ENCODE measurements around the gene CTNNA3. TPM values are rescaled to one million over a fixed set of nuclear protein-coding genes. Genes with fewer than 3 reads are reported as not detected.

The CTNNA3 gene
- polyA plus RNA-seq, 6 donors from 2014 or later = 0.38 to 1.2 TPM; not detected in 4

- ATAC-seq (ENCODE audit: low read depth in 2 of 2) = no peak
- Mint-ChIP-seq H3K4me1 (no peaks in the 10 kb centered on the region), H3K9me3 (peaks cover 0 to 6% (median 0%) of the 10 kb centered on the region in 7 donors), H3K27ac (no peak overlapping the region), H3K27me3 (no peaks in the 10 kb centered on the region), H3K4me3 (no peak overlapping the region), H3K36me3 (no peaks in the 10 kb centered on the region)
- DNase-seq = no peak
Observed at GRCh38 chr10:67046507-67046906, 649.5 kb downstream of the CTNNA3 start.

- Mint-ChIP-seq H3K27ac (no peak overlapping the region), H3K9me3 (peaks cover 0 to 6% (median 0%) of the 10 kb centered on the region in 7 donors), H3K4me3 (no peak overlapping the region), H3K4me1 (no peaks in the 10 kb centered on the region), H3K36me3 (no peaks in the 10 kb centered on the region), H3K27me3 (no peaks in the 10 kb centered on the region)
- DNase-seq = no peak
- ATAC-seq (ENCODE audit: low read depth in 2 of 2) = no peak
Observed at GRCh38 chr10:67045404-67045803, 650.6 kb downstream of the CTNNA3 start.

GRCh38 chr10:67043041-67043440 lies 653.0 kb downstream of the CTNNA3 start:
- Mint-ChIP-seq H3K36me3 (no peaks in the 10 kb centered on the region), H3K27ac (no peak overlapping the region), H3K27me3 (no peaks in the 10 kb centered on the region), H3K9me3 (peaks cover 0 to 6% (median 0%) of the 10 kb centered on the region in 7 donors), H3K4me3 (no peak overlapping the region), H3K4me1 (no peaks in the 10 kb centered on the region)
- ATAC-seq (ENCODE audit: low read depth in 2 of 2) (no peak), DNase-seq (no peak)

- Mint-ChIP-seq H3K27me3 (no peaks in the 10 kb centered on the region), H3K36me3 (no peaks in the 10 kb centered on the region), H3K27ac (no peak overlapping the region), H3K9me3 (peaks cover 0 to 10% (median 0%) of the 10 kb centered on the region in 7 donors), H3K4me3 (no peak overlapping the region), H3K4me1 (no peaks in the 10 kb centered on the region)
- no peak for DNase-seq
- ATAC-seq (ENCODE audit: low read depth in 2 of 2) = no peak
Observed at GRCh38 chr10:67036808-67037207, 659.2 kb downstream of the CTNNA3 start.

GRCh38 chr10:67033878-67034277 lies 662.1 kb downstream of the CTNNA3 start:
- Mint-ChIP-seq H3K9me3 (peaks cover 0 to 10% (median 0%) of the 10 kb centered on the region in 7 donors), H3K4me3 (no peak overlapping the region), H3K27me3 (no peaks in the 10 kb centered on the region), H3K27ac (no peak overlapping the region), H3K4me1 (no peaks in the 10 kb centered on the region), H3K36me3 (no peaks in the 10 kb centered on the region)
- DNase-seq (no peak), ATAC-seq (ENCODE audit: low read depth in 2 of 2) (no peak)

GRCh38 chr10:67022099-67022498 lies 673.9 kb downstream of the CTNNA3 start:
- H3K27ac Mint-ChIP-seq = no peak overlapping the region
- H3K9me3 Mint-ChIP-seq = peaks cover 0 to 5% (median 2%) of the 10 kb centered on the region in 7 donors
- no peaks in the 10 kb centered on the region for H3K4me1 Mint-ChIP-seq
- H3K4me3 Mint-ChIP-seq = no peak overlapping the region
- DNase-seq (no peak), ATAC-seq (ENCODE audit: low read depth in 2 of 2) (no peak)
- H3K36me3 Mint-ChIP-seq = no peaks in the 10 kb centered on the region
- H3K27me3 Mint-ChIP-seq = no peaks in the 10 kb centered on the region

GRCh38 chr10:67017218-67017617 lies 678.8 kb downstream of the CTNNA3 start:
- ATAC-seq (ENCODE audit: low read depth in 2 of 2) (no peak), DNase-seq (no peak)
- H3K4me3 Mint-ChIP-seq = no peak overlapping the region
- H3K27me3 Mint-ChIP-seq = no peaks in the 10 kb centered on the region
- no peaks in the 10 kb centered on the region for H3K4me1 Mint-ChIP-seq
- H3K9me3 Mint-ChIP-seq = peaks cover 0 to 4% (median 0%) of the 10 kb centered on the region in 7 donors
- H3K36me3 Mint-ChIP-seq = no peaks in the 10 kb centered on the region
- no peak overlapping the region for H3K27ac Mint-ChIP-seq

GRCh38 chr10:67015225-67015624 lies 680.8 kb downstream of the CTNNA3 start:
- peaks cover 0 to 4% (median 0%) of the 10 kb centered on the region in 7 donors for H3K9me3 Mint-ChIP-seq
- no peak overlapping the region for H3K4me3 Mint-ChIP-seq
- ATAC-seq (ENCODE audit: low read depth in 2 of 2) (no peak), DNase-seq (no peak)
- H3K27ac Mint-ChIP-seq = no peak overlapping the region
- no peaks in the 10 kb centered on the region for H3K4me1 Mint-ChIP-seq
- no peaks in the 10 kb centered on the region for H3K36me3 Mint-ChIP-seq
- no peaks in the 10 kb centered on the region for H3K27me3 Mint-ChIP-seq

GRCh38 chr10:67011981-67012380 lies 684.0 kb downstream of the CTNNA3 start:
- no peak for ATAC-seq (ENCODE audit: low read depth in 2 of 2)
- H3K9me3 Mint-ChIP-seq = peaks cover 0 to 4% (median 0%) of the 10 kb centered on the region in 7 donors
- no peak overlapping the region for H3K4me3 Mint-ChIP-seq
- no peak overlapping the region for H3K27ac Mint-ChIP-seq
- no peaks in the 10 kb centered on the region for H3K36me3 Mint-ChIP-seq
- H3K4me1 Mint-ChIP-seq = no peaks in the 10 kb centered on the region
- DNase-seq = no peak
- no peaks in the 10 kb centered on the region for H3K27me3 Mint-ChIP-seq

- no peaks in the 10 kb centered on the region for H3K4me1 Mint-ChIP-seq
- no peaks in the 10 kb centered on the region for H3K27me3 Mint-ChIP-seq
- DNase-seq (no peak), ATAC-seq (ENCODE audit: low read depth in 2 of 2) (no peak)
- peaks cover 0 to 4% (median 0%) of the 10 kb centered on the region in 7 donors for H3K9me3 Mint-ChIP-seq
- no peak overlapping the region for H3K4me3 Mint-ChIP-seq
- no peaks in the 10 kb centered on the region for H3K36me3 Mint-ChIP-seq
- H3K27ac Mint-ChIP-seq = no peak overlapping the region
Observed at GRCh38 chr10:67011480-67011879, 684.5 kb downstream of the CTNNA3 start.

GRCh38 chr10:67005981-67006380 lies 690.0 kb downstream of the CTNNA3 start:
- ATAC-seq (ENCODE audit: low read depth in 2 of 2) = no peak
- H3K27me3 Mint-ChIP-seq = no peaks in the 10 kb centered on the region
- no peaks in the 10 kb centered on the region for H3K4me1 Mint-ChIP-seq
- H3K27ac Mint-ChIP-seq = no peak overlapping the region
- DNase-seq = no peak
- peaks cover 0 to 3% (median 0%) of the 10 kb centered on the region in 7 donors for H3K9me3 Mint-ChIP-seq
- no peaks in the 10 kb centered on the region for H3K36me3 Mint-ChIP-seq
- no peak overlapping the region for H3K4me3 Mint-ChIP-seq

- DNase-seq (no peak), ATAC-seq (ENCODE audit: low read depth in 2 of 2) (no peak)
- no peaks in the 10 kb centered on the region for H3K27me3 Mint-ChIP-seq
- H3K4me3 Mint-ChIP-seq = no peak overlapping the region
- H3K4me1 Mint-ChIP-seq = no peaks in the 10 kb centered on the region
- H3K9me3 Mint-ChIP-seq = peaks cover 0 to 1% (median 0%) of the 10 kb centered on the region in 7 donors
- no peaks in the 10 kb centered on the region for H3K36me3 Mint-ChIP-seq
- no peak overlapping the region for H3K27ac Mint-ChIP-seq
Observed at GRCh38 chr10:67004690-67005089, 691.3 kb downstream of the CTNNA3 start.

- peaks cover 0 to 4% (median 0%) of the 10 kb centered on the region in 3 donors for H3K27me3 Mint-ChIP-seq
- H3K9me3 Mint-ChIP-seq = peaks cover 0 to 3% (median 0%) of the 10 kb centered on the region in 7 donors
- H3K36me3 Mint-ChIP-seq = no peaks in the 10 kb centered on the region
- H3K4me3 Mint-ChIP-seq = no peak overlapping the region
- no peak for ATAC-seq (ENCODE audit: low read depth in 2 of 2)
- DNase-seq = no peak
- no peak overlapping the region for H3K27ac Mint-ChIP-seq
- no peaks in the 10 kb centered on the region for H3K4me1 Mint-ChIP-seq
Observed at GRCh38 chr10:66999762-67000545, 696.0 kb downstream of the CTNNA3 start.

GRCh38 chr10:66996996-66997395 lies 699.0 kb downstream of the CTNNA3 start:
- Mint-ChIP-seq H3K27ac (no peak overlapping the region), H3K36me3 (no peaks in the 10 kb centered on the region), H3K9me3 (peaks cover 0 to 3% (median 0%) of the 10 kb centered on the region in 7 donors), H3K27me3 (peaks cover 0 to 4% (median 0%) of the 10 kb centered on the region in 3 donors), H3K4me1 (no peaks in the 10 kb centered on the region), H3K4me3 (no peak overlapping the region)
- no peak for ATAC-seq (ENCODE audit: low read depth in 2 of 2)
- DNase-seq = no peak
